HepG2 (cell line): ENCODE measurements around the gene ARHGAP30. TPM values are rescaled to one million over a fixed set of nuclear protein-coding genes. Genes with fewer than 3 reads are reported as not detected.

Experiments
- ATAC-seq: fragments of 200-7000 bp; cut with Tn5 transposase; 3 replicates; pipeline ENCODE4 v1.9.1; 2020; ENCODE audit warnings: mild to moderate bottlenecking, moderate library complexity
- BruUV-seq: library from RNA; stranded (reverse); fragments of 400-500 nt; replicated peaks from 2 replicates; lab custom pipeline; 2021; lab: Mats Ljungman, UMichigan
- CTCF ChIA-PET: fragments of 300-600 bp; formaldehyde crosslinking; extraction: SDS; loops from one replicate; lab custom pipeline; 2021; ENCODE audit warnings: low total read pairs, inconsistent platforms, low intra/inter-chr PET ratio; lab: Yijun Ruan, JAX
- POLR2A ChIA-PET: fragments of 350-600 bp; sonication (Branson Sonifier 250); formaldehyde crosslinking; loops from one replicate; lab custom pipeline; 2020; ENCODE audit warnings: antibody characterized with exemption, inconsistent platforms; lab: Yijun Ruan, JAX
- DNase-seq: peaks from one replicate; pipeline ENCODE4 v3.0.0-alpha.2; 2015; ENCODE audit warnings: low spot score
- FAIRE-seq: peaks from 3 replicates; lab custom pipeline; 2011; peaks lifted over from hg19 to GRCh38; lab: Jason Lieb, UNC
- H2AFZ ChIP-seq: one replicate; pipeline ENCODE4 v1.6.1; 2011; ENCODE audit warnings: low read length, inconsistent platforms
- H3K27ac ChIP-seq: fragments of 300-600 bp; 3 replicates; pipeline ENCODE4 v1.8.0; 2011; ENCODE audit warnings: mixed run types, mild to moderate bottlenecking, mixed read lengths, low read length, inconsistent platforms; ENCODE audit not compliant: insufficient read depth; ENCODE audit errors: extremely low read length
- H3K27me3 ChIP-seq, 2 experiments: fragments of 200-600 bp in 1 of 2; 2 replicates in 1 of 2; 3 replicates in 1 of 2; pipeline versions ENCODE4 v1.6.0 to v1.8.0; 2011; ENCODE audit warnings: low read length in 2 of 2, mild to moderate bottlenecking in 2 of 2, moderate library complexity in 2 of 2, inconsistent platforms in 1 of 2; ENCODE audit not compliant: insufficient read depth in 2 of 2, control insufficient read depth in 1 of 2
- H3K36me3 ChIP-seq, 2 experiments: fragments of 200-600 bp in 1 of 2; replicated peaks in 1 of 2; 2 replicates in 1 of 2; 3 replicates in 1 of 2; pipeline versions ENCODE4 v1.5.1 to v1.8.0; 2011; ENCODE audit warnings: low read length in 2 of 2, inconsistent platforms in 1 of 2; ENCODE audit not compliant: insufficient read depth in 2 of 2, control insufficient read depth in 1 of 2
- H3K4me1 ChIP-seq: 2 replicates; pipeline ENCODE4 v1.5.1; 2012; ENCODE audit warnings: low read length, inconsistent platforms; ENCODE audit not compliant: insufficient read depth
- H3K4me2 ChIP-seq: 2 replicates; pipeline ENCODE4 v1.6.0; 2011; ENCODE audit warnings: low read depth, low read length, inconsistent platforms
- H3K4me3 ChIP-seq, 3 experiments: fragments of 200-600 bp in 1 of 3; sonication (generic), shearing (Covaris generic) in 1 of 3; replicated peaks in 1 of 3; 2 replicates each; pipeline ENCODE4 v1.5.1; 2011 to 2016; ENCODE audit warnings: low read length in 3 of 3, inconsistent platforms in 2 of 3, low read depth in 2 of 3, mild to moderate bottlenecking in 2 of 3, control low read depth in 1 of 3, mixed read lengths in 1 of 3; ENCODE audit not compliant: insufficient read depth in 1 of 3
- H3K79me2 ChIP-seq: one replicate; pipeline ENCODE4 v1.6.1; 2011; ENCODE audit warnings: low read length, inconsistent platforms; ENCODE audit not compliant: insufficient read depth
- H3K9ac ChIP-seq: 2 replicates; pipeline ENCODE4 v1.6.0; 2011; ENCODE audit warnings: mild to moderate bottlenecking, low read depth, low read length, inconsistent platforms; ENCODE audit not compliant: insufficient read depth
- H3K9me3 ChIP-seq: 2 replicates; pipeline ENCODE4 v1.5.1; 2012; ENCODE audit warnings: mild to moderate bottlenecking, low read length
- H4K20me1 ChIP-seq: 2 replicates; pipeline ENCODE4 v1.6.0; 2011; ENCODE audit warnings: inconsistent platforms, mild to moderate bottlenecking, low read length, moderate library complexity; ENCODE audit not compliant: insufficient read depth
- ARID4A ChIP-seq: sonication (generic); formaldehyde crosslinking; IDR thresholded peaks from 2 replicates; pipeline ENCODE4 v1.5.0; 2020; ENCODE audit warnings: mild to moderate bottlenecking, missing genetic modification reagents, borderline replicate concordance
- CEBPG ChIP-seq: IDR thresholded peaks from 2 replicates; pipeline ENCODE4 v1.6.1; 2016
- HDAC1 ChIP-seq: sonication (generic); formaldehyde crosslinking; IDR thresholded peaks from 2 replicates; pipeline ENCODE4 v1.5.1; 2020; ENCODE audit warnings: mild to moderate bottlenecking, missing genetic modification reagents
- LCORL ChIP-seq, 2 experiments: fragments of 450-650 bp in 1 of 2; sonication (generic) in 1 of 2; formaldehyde crosslinking in 1 of 2; IDR thresholded peaks; 2 replicates each; pipeline versions ENCODE4 v1.5.0 to v1.6.1; 2017 to 2020; ENCODE audit warnings: antibody characterized with exemption in 1 of 2, missing genetic modification reagents in 1 of 2
- PATZ1 ChIP-seq: sonication (generic); formaldehyde crosslinking; IDR thresholded peaks from 2 replicates; pipeline ENCODE4 v1.4.0; 2020; ENCODE audit warnings: missing genetic modification reagents
- RXRA ChIP-seq: sonication (generic); formaldehyde crosslinking; IDR thresholded peaks from 2 replicates; pipeline ENCODE4 v1.5.1; 2020; ENCODE audit warnings: missing genetic modification reagents
- TFAP4 ChIP-seq: sonication (generic); IDR thresholded peaks from 2 replicates; pipeline ENCODE4 v1.6.1; 2016; ENCODE audit warnings: low read depth, borderline replicate concordance
- ZNF317 ChIP-seq: sonication (generic); formaldehyde crosslinking; IDR thresholded peaks from 2 replicates; pipeline ENCODE4 v1.5.0; 2020; ENCODE audit warnings: mild to moderate bottlenecking, missing genetic modification reagents
- ZNF546 ChIP-seq: sonication (generic); formaldehyde crosslinking; conservative IDR thresholded peaks from 2 replicates; pipeline ENCODE4 v1.8.1; 2023; ENCODE audit warnings: mild to moderate bottlenecking, missing genetic modification reagents
- ZNF556 ChIP-seq: sonication (generic); formaldehyde crosslinking; IDR thresholded peaks from 2 replicates; pipeline ENCODE4 v1.4.0; 2020; ENCODE audit warnings: mild to moderate bottlenecking, missing genetic modification reagents, borderline replicate concordance
- ZNF687 ChIP-seq: sonication (generic); formaldehyde crosslinking; IDR thresholded peaks from 2 replicates; pipeline ENCODE4 v1.5.1; 2020; ENCODE audit warnings: mild to moderate bottlenecking, missing genetic modification reagents, moderate library complexity
- WGBS: methylation state at CpG from one replicate; pipeline ENCODE4 v1.1.6; 2017; ENCODE audit warnings: low lambda C conversion rate; 5-methylcytosine and 5-hydroxymethylcytosine counted together
- in situ Hi-C: cut with HindIII; loops from 2 replicates; pipeline ENCODE4 v1.10.0; 2017; ENCODE audit warnings: low pct_unique_long_range_greater_than_20kb; ENCODE audit not compliant: extremely low pct_ligation_motif_present
- intact Hi-C: fragments of 100-400 bp; cut with micrococcal nuclease; formaldehyde crosslinking; loops from one replicate; pipeline ENCODE4 v1.10.0; 2022; ENCODE audit not compliant: unreplicated experiment
- polyA plus RNA-seq, 8 experiments: library from polyadenylated mRNA; depleted of rRNA in 3 of 8; stranded (reverse) in 7 of 8; unstranded in 1 of 8; fragments of >200 nt; fragmentation: Illumina TruSeq in 4 of 8; extraction: Trizol in 4 of 8; gene quantifications; 2 replicates each; pipeline versions ENCODE4 v1.2.1 to v1.2.3, GENCODE V29; 2011 to 2016; ENCODE audit warnings: low read depth in 4 of 8, missing spikeins in 1 of 8, mixed read lengths in 1 of 8; ENCODE audit not compliant: insufficient read depth in 1 of 8
- total RNA-seq, 5 experiments: library from RNA; depleted of rRNA; stranded (reverse); fragments of >200 nt; fragmentation: Illumina TruSeq; extraction: Trizol; gene quantifications; 2 replicates each; pipeline ENCODE4 v1.2.3, GENCODE V29; 2016; ENCODE audit warnings: low read depth in 1 of 5

ARHGAP30 gene
- total and polyA plus RNA-seq, 2 of the 13 experiments (the other 11 are each of a cell fraction or from before 2014, with no cell fraction given), result 0.13 to 0.20 TPM

- CTCF ChIA-PET, result no interaction called here
- Histone ChIP-seq H2AFZ (no peak overlapping the region), H3K27me3 (peaks cover 0 to 18% of the 10 kb centered on the region in 2 experiments; a peak in 1 of 5 replicates)
- peak; percentile 57 for TF ChIP-seq PATZ1
- no peak for TF ChIP-seq ZNF546
- TF ChIP-seq HDAC1, result peak; percentile 32
- 0 out of 2 replicates have a peak, but pooled peaks have one; percentile 31 for TF ChIP-seq ZNF556 (CRISPR knock-in tag)
- TF ChIP-seq ZNF687 (CRISPR knock-in tag), result peak; percentile 56
- TF ChIP-seq RXRA (CRISPR knock-in tag), result peak; percentile 59; the same call in 1 of the 2 replicates
- TF ChIP-seq ZNF317 (CRISPR knock-in tag), result no peak
- TF ChIP-seq CEBPG (CRISPR knock-in tag), result peak; percentile 69
- 0 out of 2 replicates have a peak, but pooled peaks have one; percentile 6 for TF ChIP-seq ARID4A (CRISPR knock-in tag)
- TF ChIP-seq TFAP4, result 0 out of 2 replicates have a peak, but pooled peaks have one; percentile 23
- no peak for TF ChIP-seq LCORL (IDR thresholded peaks at IDR 0.05)
- TF ChIP-seq LCORL (CRISPR knock-in tag; IDR thresholded peaks at IDR 0.05), result peak; percentile 34; the same call in 1 of the 2 replicates
These were observed 13.5 kb upstream of the ARHGAP30 start for GRCh38 chr1:161082996-161083747.

More at GRCh38 chr1:161082996-161083747, 13.5 kb upstream of the ARHGAP30 start:
- H3K4me2 ChIP-seq, result peak overlapping the region; percentile 49
- no TSS peak for BruUV-seq
- no peak overlapping the region for H3K9ac ChIP-seq
- H3K4me3 ChIP-seq, result peak overlapping the region in 1 of 3 experiments; percentile 35; a peak in 1 of 6 replicates
- peaks cover 38% of the 10 kb centered on the region for H3K4me1 ChIP-seq
- FAIRE-seq (peak; percentile 65), ATAC-seq (peak; percentile 86), DNase-seq (peak; percentile 76)
- 27% methylated on average over 4 of the region's 8 CpGs for WGBS
- in situ Hi-C loops, result no loop called here
- no peaks in the 10 kb centered on the region for H3K79me2 ChIP-seq
- H3K36me3 ChIP-seq, result no peaks in the 10 kb centered on the region
- intact Hi-C loops, result no loop called here
- H3K27ac ChIP-seq, result no peak overlapping the region
- H4K20me1 ChIP-seq, result no peaks in the 10 kb centered on the region
- POLR2A ChIA-PET, result interaction anchor here (1.9 kb wide), 1 partner anchor 15 kb away, joined by 4 read pairs; no protein-coding TSS in a partner anchor
- H3K9me3 ChIP-seq, result no peaks in the 10 kb centered on the region
